Neural progenitor cell (in vitro differentiated cells): ENCODE data around the gene JPH2. TPM values are rescaled to one million over a fixed set of nuclear protein-coding genes. Genes with fewer than 3 reads are reported as not detected.

Source experiments
- DNase-seq: peaks from one replicate; pipeline ENCODE4 v3.0.0-alpha.2; 2016; ENCODE audit warnings: low spot score
- H2AFZ ChIP-seq: fragments of 200-600 bp; sonication (generic); replicated peaks from 2 replicates; pipeline ENCODE4 v1.6.1; 2016; ENCODE audit warnings: antibody characterized with exemption
- H3F3A ChIP-seq: fragments of 200-600 bp; sonication (generic); 2 replicates; pipeline ENCODE4 v1.6.1; 2016; ENCODE audit warnings: antibody characterized with exemption, low read depth
- H3K27ac ChIP-seq: fragments of 200-600 bp; sonication (generic); 2 replicates; pipeline ENCODE4 v1.5.1; 2016; ENCODE audit warnings: mild to moderate bottlenecking
- H3K27me3 ChIP-seq: fragments of 200-600 bp; sonication (generic); 2 replicates; pipeline ENCODE4 v1.6.1; 2016; ENCODE audit warnings: mild to moderate bottlenecking, moderate library complexity
- H3K36me3 ChIP-seq: fragments of 200-600 bp; sonication (generic); 2 replicates; pipeline ENCODE4 v1.5.1; 2016
- H3K4me1 ChIP-seq: fragments of 200-600 bp; sonication (generic); 2 replicates; pipeline ENCODE4 v1.6.1; 2016; ENCODE audit warnings: mixed run types
- H3K4me2 ChIP-seq: fragments of 200-600 bp; sonication (generic); 2 replicates; pipeline ENCODE4 v1.6.1; 2016
- H3K4me3 ChIP-seq: fragments of 200-600 bp; sonication (generic); 2 replicates; pipeline ENCODE4 v1.5.1; 2016
- H3K79me2 ChIP-seq: fragments of 200-600 bp; sonication (generic); 2 replicates; pipeline ENCODE4 v1.6.1; 2016; ENCODE audit warnings: low read depth
- H3K9ac ChIP-seq: fragments of 200-600 bp; sonication (generic); 2 replicates; pipeline ENCODE4 v1.6.1; 2016
- H3K9me3 ChIP-seq: fragments of 200-600 bp; sonication (generic); 2 replicates; pipeline ENCODE4 v1.5.1; 2016; ENCODE audit warnings: low read depth
- H4K20me1 ChIP-seq: fragments of 200-600 bp; sonication (generic); 2 replicates; pipeline ENCODE4 v1.6.1; 2016; ENCODE audit warnings: low read depth
- H3K27ac Mint-ChIP-seq: 3 replicates; pipeline ENCODE4 v1.8.0; 2021; ENCODE audit warnings: mixed read lengths
- H3K27me3 Mint-ChIP-seq: 2 replicates; pipeline ENCODE4 v1.8.0; 2022; ENCODE audit warnings: low read depth, mild to moderate bottlenecking, inconsistent platforms, moderate library complexity, mixed read lengths; ENCODE audit not compliant: insufficient read depth
- H3K36me3 Mint-ChIP-seq: 3 replicates; pipeline ENCODE4 v1.8.0; 2021; ENCODE audit warnings: mixed read lengths
- H3K4me1 Mint-ChIP-seq: 3 replicates; pipeline ENCODE4 v1.8.0; 2021; ENCODE audit warnings: mixed read lengths
- H3K4me3 Mint-ChIP-seq: 3 replicates; pipeline ENCODE4 v1.8.0; 2021; ENCODE audit warnings: mild to moderate bottlenecking, moderate library complexity, mixed read lengths
- H3K9me3 Mint-ChIP-seq: 3 replicates; pipeline ENCODE4 v1.8.0; 2020; ENCODE audit warnings: mixed read lengths
- CTCF ChIP-seq: fragments of 200-600 bp; sonication (generic); IDR thresholded peaks from 2 replicates; pipeline ENCODE4 v1.5.1; 2017; ENCODE audit warnings: antibody characterized with exemption, mild to moderate bottlenecking
- EZH2 ChIP-seq: fragments of 200-600 bp; sonication (generic); IDR thresholded peaks from 2 replicates; pipeline ENCODE4 v1.6.1; 2017; ENCODE audit warnings: antibody characterized with exemption, mild to moderate bottlenecking, moderate library complexity
- EZH2phosphoT487 ChIP-seq: fragments of 200-600 bp; sonication (generic); IDR thresholded peaks from 2 replicates; pipeline ENCODE4 v1.6.1; 2017; ENCODE audit warnings: antibody characterized with exemption
- total RNA-seq: library from RNA; depleted of rRNA; stranded (reverse); fragments of >200 nt; gene quantifications from 2 replicates; pipeline ENCODE4 v1.2.3, GENCODE V29; 2015; ENCODE audit warnings: low replicate concordance

Gene JPH2
- total RNA-seq, 1 donor from 2014 or later, result not detected

- H3K9ac ChIP-seq, result no peak overlapping the region
- no peaks in the 10 kb centered on the region for H3K9me3 ChIP-seq
- no peaks in the 10 kb centered on the region for H3K36me3 Mint-ChIP-seq
- no peaks in the 10 kb centered on the region for H3K27me3 ChIP-seq
- H3K27ac Mint-ChIP-seq, result no peak overlapping the region
- H3K4me2 ChIP-seq, result no peak overlapping the region
- no peak overlapping the region for H3K4me3 Mint-ChIP-seq
- H3K27ac ChIP-seq, result no peak overlapping the region
- no peaks in the 10 kb centered on the region for H3F3A ChIP-seq
- H2AFZ ChIP-seq, result no peak overlapping the region
- no peaks in the 10 kb centered on the region for H3K79me2 ChIP-seq
- TF ChIP-seq EZH2 (no peak), CTCF (no peak), EZH2phosphoT487 (no peak)
- peaks cover 7% of the 10 kb centered on the region for H3K27me3 Mint-ChIP-seq
- no peaks in the 10 kb centered on the region for H3K4me1 ChIP-seq
- no peaks in the 10 kb centered on the region for H3K36me3 ChIP-seq
- DNase-seq, result no peak
- H3K4me1 Mint-ChIP-seq, result peaks cover 5% of the 10 kb centered on the region
- no peak overlapping the region for H3K4me3 ChIP-seq
- H3K9me3 Mint-ChIP-seq, result no peaks in the 10 kb centered on the region
- no peaks in the 10 kb centered on the region for H4K20me1 ChIP-seq
These were observed 105.5 kb downstream of the JPH2 start for GRCh38 chr20:44081476-44081875.

GRCh38 chr20:44080646-44081267 lies 106.2 kb downstream of the JPH2 start:
- H3K9ac ChIP-seq, result no peak overlapping the region
- Mint-ChIP-seq H3K36me3 (no peaks in the 10 kb centered on the region), H3K27ac (no peak overlapping the region), H3K4me1 (peaks cover 5% of the 10 kb centered on the region), H3K9me3 (no peaks in the 10 kb centered on the region), H3K4me3 (no peak overlapping the region), H3K27me3 (peaks cover 7% of the 10 kb centered on the region)
- H3F3A ChIP-seq, result no peaks in the 10 kb centered on the region
- H3K9me3 ChIP-seq, result no peaks in the 10 kb centered on the region
- peak; percentile 83 for DNase-seq
- no peak overlapping the region for H3K4me3 ChIP-seq
- H3K27me3 ChIP-seq, result no peaks in the 10 kb centered on the region
- no peak overlapping the region for H2AFZ ChIP-seq
- no peak overlapping the region for H3K27ac ChIP-seq
- TF ChIP-seq EZH2 (no peak), CTCF (peak; percentile 97)
- no peaks in the 10 kb centered on the region for H4K20me1 ChIP-seq
- no peak overlapping the region for H3K4me2 ChIP-seq
- H3K79me2 ChIP-seq, result no peaks in the 10 kb centered on the region
- H3K36me3 ChIP-seq, result no peaks in the 10 kb centered on the region
- H3K4me1 ChIP-seq, result no peaks in the 10 kb centered on the region

GRCh38 chr20:44080064-44080463 lies 106.9 kb downstream of the JPH2 start:
- no peaks in the 10 kb centered on the region for H3K9me3 Mint-ChIP-seq
- no peak overlapping the region for H3K27ac Mint-ChIP-seq
- H3K36me3 Mint-ChIP-seq, result no peaks in the 10 kb centered on the region
- Histone ChIP-seq H3F3A (no peaks in the 10 kb centered on the region), H3K4me3 (no peak overlapping the region), H3K4me1 (no peaks in the 10 kb centered on the region), H3K27me3 (no peaks in the 10 kb centered on the region), H4K20me1 (no peaks in the 10 kb centered on the region), H3K36me3 (no peaks in the 10 kb centered on the region), H3K9ac (no peak overlapping the region), H3K4me2 (no peak overlapping the region), H3K9me3 (no peaks in the 10 kb centered on the region), H3K27ac (no peak overlapping the region), H3K79me2 (no peaks in the 10 kb centered on the region), H2AFZ (no peak overlapping the region)
- DNase-seq, result no peak
- H3K4me3 Mint-ChIP-seq, result no peak overlapping the region
- H3K4me1 Mint-ChIP-seq, result peaks cover 5% of the 10 kb centered on the region
- H3K27me3 Mint-ChIP-seq, result peaks cover 7% of the 10 kb centered on the region
- TF ChIP-seq EZH2phosphoT487, result no peak

- Mint-ChIP-seq H3K36me3 (no peaks in the 10 kb centered on the region), H3K27ac (no peak overlapping the region), H3K9me3 (no peaks in the 10 kb centered on the region), H3K4me3 (no peak overlapping the region), H3K27me3 (peaks cover 7% of the 10 kb centered on the region), H3K4me1 (peaks cover 5% of the 10 kb centered on the region)
- TF ChIP-seq CTCF, result no peak
- TF ChIP-seq EZH2phosphoT487, result no peak
- no peak for TF ChIP-seq EZH2
- no peaks in the 10 kb centered on the region for H4K20me1 ChIP-seq
- no peaks in the 10 kb centered on the region for H3F3A ChIP-seq
- DNase-seq, result no peak
- no peaks in the 10 kb centered on the region for H3K9me3 ChIP-seq
- H3K4me1 ChIP-seq, result no peaks in the 10 kb centered on the region
- H3K4me2 ChIP-seq, result no peak overlapping the region
- no peak overlapping the region for H3K27ac ChIP-seq
- H3K4me3 ChIP-seq, result no peak overlapping the region
- no peaks in the 10 kb centered on the region for H3K27me3 ChIP-seq
- H3K79me2 ChIP-seq, result no peaks in the 10 kb centered on the region
- no peaks in the 10 kb centered on the region for H3K36me3 ChIP-seq
- no peak overlapping the region for H3K9ac ChIP-seq
- no peak overlapping the region for H2AFZ ChIP-seq
These were observed 107.7 kb downstream of the JPH2 start for GRCh38 chr20:44079291-44079690.
